WTC11 (cell line): Measurements from ENCODE around the gene CEP170B. TPM values are rescaled to one million over a fixed set of nuclear protein-coding genes. Genes with fewer than 3 reads are reported as not detected.

Experiments
- ATAC-seq: fragments of 200-7000 bp; cut with Tn5 transposase; 2 replicates; pipeline ENCODE4 v1.10.0; 2021; ENCODE audit warnings: mild to moderate bottlenecking, moderate library complexity
- CTCF ChIA-PET: fragments of 300-600 bp; sonication (Branson Sonifier 250); formaldehyde crosslinking; loops from one replicate; lab custom pipeline; 2021; ENCODE audit warnings: antibody characterized with exemption; lab: Charles Lee
- POLR2A ChIA-PET: fragments of 350-600 bp; sonication (Branson Sonifier 250); formaldehyde crosslinking; loops from one replicate; lab custom pipeline; 2021; ENCODE audit warnings: antibody characterized with exemption; lab: Charles Lee
- DNase-seq: peaks from one replicate; pipeline ENCODE4 v3.0.0; 2021; ENCODE audit warnings: low spot score
- H3K27ac Mint-ChIP-seq: 2 replicates; pipeline ENCODE4 v1.8.0; 2021; ENCODE audit warnings: mixed read lengths
- H3K27me3 Mint-ChIP-seq: 2 replicates; pipeline ENCODE4 v1.8.0; 2021; ENCODE audit warnings: low read depth, mild to moderate bottlenecking, moderate library complexity, mixed read lengths
- H3K36me3 Mint-ChIP-seq: 2 replicates; pipeline ENCODE4 v1.8.0; 2021; ENCODE audit warnings: mixed read lengths
- H3K4me1 Mint-ChIP-seq: 2 replicates; pipeline ENCODE4 v1.8.0; 2022; ENCODE audit warnings: mixed read lengths
- H3K4me3 Mint-ChIP-seq: 2 replicates; pipeline ENCODE4 v1.8.0; 2021; ENCODE audit warnings: mild to moderate bottlenecking, moderate library complexity, mixed read lengths
- H3K9me3 Mint-ChIP-seq: 2 replicates; pipeline ENCODE4 v1.8.0; 2021; ENCODE audit warnings: mixed read lengths
- AFF4 ChIP-seq: sonication (generic); formaldehyde crosslinking; IDR thresholded peaks from 2 replicates; pipeline ENCODE4 v1.8.1; 2023; ENCODE audit warnings: mild to moderate bottlenecking, missing genetic modification reagents, borderline replicate concordance
- CREM ChIP-seq: sonication (generic); formaldehyde crosslinking; IDR thresholded peaks from 2 replicates; pipeline ENCODE4 v1.8.1; 2022; ENCODE audit warnings: mild to moderate bottlenecking, missing genetic modification reagents, moderate library complexity
- PREB ChIP-seq: sonication (generic); formaldehyde crosslinking; IDR thresholded peaks from 2 replicates; pipeline ENCODE4 v1.8.1; 2022; ENCODE audit warnings: mild to moderate bottlenecking, missing genetic modification reagents, moderate library complexity, borderline replicate concordance
- ZNF512 ChIP-seq: sonication (generic); formaldehyde crosslinking; IDR thresholded peaks from 2 replicates; pipeline ENCODE4 v1.8.1; 2022; ENCODE audit warnings: missing genetic modification reagents, borderline replicate concordance
- total RNA-seq: library from RNA; stranded (reverse); gene quantifications from 3 replicates; pipeline ENCODE4 v1.2.3, GENCODE V29; 2021
- TF ChIP-seq, protein P1 (sequence below): sonication (generic); formaldehyde crosslinking; IDR thresholded peaks from 2 replicates; pipeline ENCODE4 v1.8.1; 2023; ENCODE audit warnings: mild to moderate bottlenecking, missing genetic modification reagents
- TF ChIP-seq, protein P2 (sequence below): sonication (generic); formaldehyde crosslinking; IDR thresholded peaks from 2 replicates; pipeline ENCODE4 v1.8.0; 2023; ENCODE audit warnings: missing genetic modification reagents, mild to moderate bottlenecking, borderline replicate concordance

CEP170B gene
- total RNA-seq, 1 experiment from 2014 or later: 47.0 TPM

DNA sequence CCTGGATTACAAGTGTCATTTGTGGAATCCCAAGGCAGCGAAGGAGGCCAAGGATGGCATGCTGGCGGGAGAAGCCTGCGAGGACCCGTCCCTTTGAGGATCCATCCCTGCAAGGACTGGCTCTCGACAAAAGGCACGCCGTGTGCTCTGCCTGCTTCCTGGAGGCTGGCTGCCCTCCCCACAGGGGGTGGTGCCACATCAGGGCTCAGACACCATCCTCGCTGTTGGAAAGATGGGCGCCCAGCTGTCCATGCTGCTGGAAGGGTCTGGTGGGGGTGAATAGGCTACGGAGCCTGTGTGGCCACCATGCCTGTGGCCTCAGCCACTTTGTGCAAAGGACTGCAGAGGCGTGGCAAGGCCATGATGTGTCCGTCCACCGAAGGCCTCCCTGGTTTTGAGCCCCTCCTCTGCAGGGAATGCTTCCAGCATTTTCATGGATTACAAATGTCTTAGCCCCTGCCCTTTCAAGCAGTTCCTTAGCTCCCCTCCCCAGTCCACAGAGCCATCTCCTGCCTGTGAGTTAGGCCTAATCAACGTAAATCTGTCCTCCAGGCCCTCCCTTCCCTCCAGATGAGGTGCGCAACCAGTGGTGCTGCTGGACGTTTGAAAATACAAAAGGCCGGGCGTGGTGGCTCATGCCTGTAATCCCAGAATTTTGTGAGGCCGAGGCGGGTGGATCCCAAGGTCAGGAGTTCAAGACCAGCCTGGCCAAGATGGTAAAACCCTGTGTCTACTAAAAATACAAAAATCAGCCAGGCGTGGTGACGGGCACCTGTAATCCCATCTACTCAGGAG, 42.0 kb upstream of the CEP170B start (continued):
- TF ChIP-seq ZNF512 (no peak), CREM (CRISPR knock-in tag) (no peak), AFF4 (CRISPR knock-in tag) (no peak)
- TF ChIP-seq, protein P1, sequence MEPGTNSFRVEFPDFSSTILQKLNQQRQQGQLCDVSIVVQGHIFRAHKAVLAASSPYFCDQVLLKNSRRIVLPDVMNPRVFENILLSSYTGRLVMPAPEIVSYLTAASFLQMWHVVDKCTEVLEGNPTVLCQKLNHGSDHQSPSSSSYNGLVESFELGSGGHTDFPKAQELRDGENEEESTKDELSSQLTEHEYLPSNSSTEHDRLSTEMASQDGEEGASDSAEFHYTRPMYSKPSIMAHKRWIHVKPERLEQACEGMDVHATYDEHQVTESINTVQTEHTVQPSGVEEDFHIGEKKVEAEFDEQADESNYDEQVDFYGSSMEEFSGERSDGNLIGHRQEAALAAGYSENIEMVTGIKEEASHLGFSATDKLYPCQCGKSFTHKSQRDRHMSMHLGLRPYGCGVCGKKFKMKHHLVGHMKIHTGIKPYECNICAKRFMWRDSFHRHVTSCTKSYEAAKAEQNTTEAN (CRISPR knock-in tag): no peak
- TF ChIP-seq, protein P2, sequence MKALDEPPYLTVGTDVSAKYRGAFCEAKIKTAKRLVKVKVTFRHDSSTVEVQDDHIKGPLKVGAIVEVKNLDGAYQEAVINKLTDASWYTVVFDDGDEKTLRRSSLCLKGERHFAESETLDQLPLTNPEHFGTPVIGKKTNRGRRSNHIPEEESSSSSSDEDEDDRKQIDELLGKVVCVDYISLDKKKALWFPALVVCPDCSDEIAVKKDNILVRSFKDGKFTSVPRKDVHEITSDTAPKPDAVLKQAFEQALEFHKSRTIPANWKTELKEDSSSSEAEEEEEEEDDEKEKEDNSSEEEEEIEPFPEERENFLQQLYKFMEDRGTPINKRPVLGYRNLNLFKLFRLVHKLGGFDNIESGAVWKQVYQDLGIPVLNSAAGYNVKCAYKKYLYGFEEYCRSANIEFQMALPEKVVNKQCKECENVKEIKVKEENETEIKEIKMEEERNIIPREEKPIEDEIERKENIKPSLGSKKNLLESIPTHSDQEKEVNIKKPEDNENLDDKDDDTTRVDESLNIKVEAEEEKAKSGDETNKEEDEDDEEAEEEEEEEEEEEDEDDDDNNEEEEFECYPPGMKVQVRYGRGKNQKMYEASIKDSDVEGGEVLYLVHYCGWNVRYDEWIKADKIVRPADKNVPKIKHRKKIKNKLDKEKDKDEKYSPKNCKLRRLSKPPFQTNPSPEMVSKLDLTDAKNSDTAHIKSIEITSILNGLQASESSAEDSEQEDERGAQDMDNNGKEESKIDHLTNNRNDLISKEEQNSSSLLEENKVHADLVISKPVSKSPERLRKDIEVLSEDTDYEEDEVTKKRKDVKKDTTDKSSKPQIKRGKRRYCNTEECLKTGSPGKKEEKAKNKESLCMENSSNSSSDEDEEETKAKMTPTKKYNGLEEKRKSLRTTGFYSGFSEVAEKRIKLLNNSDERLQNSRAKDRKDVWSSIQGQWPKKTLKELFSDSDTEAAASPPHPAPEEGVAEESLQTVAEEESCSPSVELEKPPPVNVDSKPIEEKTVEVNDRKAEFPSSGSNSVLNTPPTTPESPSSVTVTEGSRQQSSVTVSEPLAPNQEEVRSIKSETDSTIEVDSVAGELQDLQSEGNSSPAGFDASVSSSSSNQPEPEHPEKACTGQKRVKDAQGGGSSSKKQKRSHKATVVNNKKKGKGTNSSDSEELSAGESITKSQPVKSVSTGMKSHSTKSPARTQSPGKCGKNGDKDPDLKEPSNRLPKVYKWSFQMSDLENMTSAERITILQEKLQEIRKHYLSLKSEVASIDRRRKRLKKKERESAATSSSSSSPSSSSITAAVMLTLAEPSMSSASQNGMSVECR (CRISPR knock-in tag): no peak
- TF ChIP-seq, all 79 proteins: peak for 0

DNA sequence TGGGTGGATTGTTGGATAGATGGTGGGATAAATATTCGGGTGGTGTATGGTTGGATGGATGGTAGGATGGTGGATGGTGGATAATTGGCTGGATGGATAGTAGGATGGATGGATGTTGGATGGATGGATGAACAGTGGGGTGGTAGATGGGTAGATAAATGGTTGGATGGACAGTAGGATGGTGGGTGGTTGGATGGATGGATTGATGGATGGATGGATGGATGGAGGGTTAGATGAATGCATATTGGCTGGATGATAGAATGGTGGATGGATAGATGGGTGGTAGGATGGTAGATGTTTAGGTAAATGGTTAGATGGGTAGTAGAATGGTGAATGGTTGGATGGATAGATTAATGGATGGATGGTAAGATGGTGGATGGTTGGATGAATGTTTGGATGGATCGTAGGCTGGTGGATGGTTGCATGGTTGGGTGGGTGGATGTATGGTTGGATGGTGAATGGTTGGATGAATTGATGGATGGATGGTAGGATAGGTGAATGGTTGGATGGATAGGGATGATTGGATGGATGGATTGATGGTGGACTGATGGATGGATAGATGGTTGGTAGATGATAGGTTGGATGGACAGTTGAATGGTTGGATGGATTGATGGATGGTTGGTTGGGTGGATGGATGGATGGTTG, 40.6 kb upstream of the CEP170B start:
- H3K9me3 Mint-ChIP-seq: peaks cover 14% of the 10 kb centered on the region
- no peaks in the 10 kb centered on the region; the same call in 1 of the 2 replicates for H3K36me3 Mint-ChIP-seq
- ChIA-PET CTCF (interaction anchor here (1.6 to 3.5 kb wide), 3 partner anchors 24 to 56 kb away, joined by 10 to 164 read pairs (median 15); partner anchors contain the start of gene ZBTB42), POLR2A (no interaction called here)
- peaks cover 34% of the 10 kb centered on the region for H3K27me3 Mint-ChIP-seq
- DNase-seq (no peak), ATAC-seq (no peak)
- H3K4me1 Mint-ChIP-seq: peaks cover 21% of the 10 kb centered on the region
- H3K27ac Mint-ChIP-seq: no peak overlapping the region
- no peak for TF ChIP-seq PREB (CRISPR knock-in tag)
- H3K4me3 Mint-ChIP-seq: peak overlapping the region; percentile 80; the same call in 1 of the 2 replicates
